OCI-LY7 (cell line): ENCODE results near the gene NCAPG. TPM values are rescaled to one million over a fixed set of nuclear protein-coding genes. Genes with fewer than 3 reads are reported as not detected.
"Not testable (repeated sequence)": the region's sequence is repeated elsewhere in the genome, so short reads cannot be mapped to it uniquely, and the experiment has no call there.

Experiments
- BruUV-seq: library from RNA; stranded (reverse); fragments of 400-500 nt; replicated peaks from 2 replicates; lab custom pipeline; 2021; lab: Mats Ljungman, UMichigan
- CTCF ChIA-PET: fragments of 300-600 bp; sonication (Branson Sonifier 250); formaldehyde crosslinking; loops from one replicate; lab custom pipeline; 2022; ENCODE audit warnings: antibody characterized with exemption; ENCODE audit not compliant: unreplicated experiment; lab: Charles Lee
- POLR2A ChIA-PET: fragments of 300-600 bp; sonication (Branson Sonifier 250); formaldehyde crosslinking; loops from one replicate; lab custom pipeline; 2022; ENCODE audit warnings: antibody characterized with exemption; lab: Charles Lee
- DNase-seq: peaks from one replicate; pipeline ENCODE4 v3.0.0-alpha.2; 2015; ENCODE audit warnings: low spot score
- H2AFZ ChIP-seq: fragments of 200-600 bp; sonication (generic), shearing (Covaris generic); 2 replicates; pipeline ENCODE4 v1.6.1; 2014; ENCODE audit warnings: mild to moderate bottlenecking, antibody characterized with exemption, low read length, moderate library complexity
- H3K27ac ChIP-seq: fragments of 200-600 bp; sonication (generic); 2 replicates; pipeline ENCODE4 v1.5.1; 2014; ENCODE audit warnings: mixed run types, low read depth, mild to moderate bottlenecking, moderate library complexity, low read length, inconsistent platforms; ENCODE audit not compliant: poor library complexity, severe bottlenecking
- H3K36me3 ChIP-seq: fragments of 200-600 bp; sonication (generic); 2 replicates; pipeline ENCODE4 v1.6.1; 2014; ENCODE audit warnings: mild to moderate bottlenecking, antibody characterized with exemption, low read length, moderate library complexity, mixed read lengths; ENCODE audit not compliant: insufficient read depth
- H3K4me1 ChIP-seq: fragments of 200-600 bp; sonication (generic); 2 replicates; pipeline ENCODE4 v1.5.1; 2014; ENCODE audit warnings: mild to moderate bottlenecking, low read length; ENCODE audit not compliant: insufficient read depth, poor library complexity, severe bottlenecking
- H3K4me2 ChIP-seq: fragments of 200-600 bp; sonication (generic); 2 replicates; pipeline ENCODE4 v1.6.1; 2014; ENCODE audit warnings: mild to moderate bottlenecking, low read length
- H3K4me3 ChIP-seq: fragments of 200-600 bp; sonication (generic); 2 replicates; pipeline ENCODE4 v1.5.1; 2014; ENCODE audit warnings: mild to moderate bottlenecking, low read depth, low read length; ENCODE audit not compliant: poor library complexity, severe bottlenecking
- H3K79me2 ChIP-seq: fragments of 200-600 bp; sonication (generic); 2 replicates; pipeline ENCODE4 v1.6.1; 2016; ENCODE audit warnings: low read depth, mild to moderate bottlenecking, low read length, moderate library complexity, mixed read lengths; ENCODE audit not compliant: insufficient read depth
- H3K9me2 ChIP-seq: fragments of 200-600 bp; sonication (generic); 2 replicates; pipeline ENCODE4 v1.6.1; 2016; ENCODE audit warnings: mild to moderate bottlenecking, low read length, mixed read lengths; ENCODE audit not compliant: insufficient read depth
- H3K9me3 ChIP-seq: fragments of 200-600 bp; sonication (generic); 2 replicates; pipeline ENCODE4 v1.6.1; 2014; ENCODE audit warnings: mild to moderate bottlenecking, mixed run types, low read length, mixed read lengths
- H4K20me1 ChIP-seq: fragments of 200-600 bp; sonication (generic); 2 replicates; pipeline ENCODE4 v1.6.1; 2014; ENCODE audit warnings: mild to moderate bottlenecking, antibody characterized with exemption, low read length, moderate library complexity, mixed read lengths; ENCODE audit not compliant: insufficient read depth
- CTCF ChIP-seq: fragments of 200-600 bp; sonication (generic); conservative IDR thresholded peaks from 2 replicates; pipeline ENCODE4 v1.5.1; 2014; ENCODE audit warnings: mild to moderate bottlenecking, antibody characterized with exemption, low read length, moderate library complexity, mixed read lengths
- EZH2phosphoT487 ChIP-seq: fragments of 200-600 bp; sonication (generic); IDR thresholded peaks from 2 replicates; pipeline ENCODE4 v1.6.1; 2018; ENCODE audit warnings: low read depth, borderline replicate concordance, mild to moderate bottlenecking, mixed run types, antibody characterized with exemption, low read length, moderate library complexity, mixed read lengths
- intact Hi-C: fragments of 100-400 bp; cut with micrococcal nuclease; formaldehyde crosslinking; loops from one replicate; pipeline ENCODE4 v1.10.0; 2022; ENCODE audit not compliant: unreplicated experiment
- total RNA-seq, 2 experiments: library from RNA; depleted of rRNA in 1 of 2; stranded (reverse); fragments of >200 nt in 1 of 2; shearing (Covaris generic) in 1 of 2; gene quantifications; 2 replicates each; pipeline ENCODE4 v1.2.3, GENCODE V29; 2014 to 2022

Gene NCAPG
- total RNA-seq, 2 experiments from 2014 or later, result 57.5 to 95.4 TPM

- H4K20me1 ChIP-seq, result no peaks in the 10 kb centered on the region
- intact Hi-C loops, result no loop called here
- TF ChIP-seq CTCF, result no peak
- no peak for TF ChIP-seq EZH2phosphoT487
- no peak overlapping the region for H2AFZ ChIP-seq
- no peak for DNase-seq
- no peak overlapping the region for H3K4me3 ChIP-seq
- BruUV-seq, result no TSS peak
- no peak overlapping the region for H3K4me2 ChIP-seq
- CTCF ChIA-PET, result no interaction called here
- peaks cover 14% of the 10 kb centered on the region for H3K36me3 ChIP-seq
- no peak overlapping the region for H3K27ac ChIP-seq
- no peaks in the 10 kb centered on the region for H3K9me3 ChIP-seq
- no peaks in the 10 kb centered on the region for H3K9me2 ChIP-seq
- POLR2A ChIA-PET, result interaction anchor here (0.7 to 1.7 kb wide), 2 partner anchors 16 to 546 kb away, joined by 3 to 7 read pairs; no protein-coding TSS in a partner anchor
- no peaks in the 10 kb centered on the region for H3K4me1 ChIP-seq
- H3K79me2 ChIP-seq, result no peaks in the 10 kb centered on the region
Observed at GRCh38 chr4:17851959-17852358, 41.2 kb downstream of the NCAPG start.

- H3K4me2 ChIP-seq, result no peak overlapping the region
- H2AFZ ChIP-seq, result no peak overlapping the region
- TF ChIP-seq CTCF, result no peak
- no peak for TF ChIP-seq EZH2phosphoT487
- intact Hi-C loops, result no loop called here
- no peaks in the 10 kb centered on the region for H3K9me2 ChIP-seq
- no peaks in the 10 kb centered on the region for H4K20me1 ChIP-seq
- no peak for DNase-seq
- no peaks in the 10 kb centered on the region for H3K4me1 ChIP-seq
- ChIA-PET POLR2A (no interaction called here), CTCF (no interaction called here)
- no peak overlapping the region for H3K27ac ChIP-seq
- no TSS peak for BruUV-seq
- H3K4me3 ChIP-seq, result no peak overlapping the region
- H3K9me3 ChIP-seq, result no peaks in the 10 kb centered on the region
- H3K36me3 ChIP-seq, result no peaks in the 10 kb centered on the region
- no peaks in the 10 kb centered on the region for H3K79me2 ChIP-seq
Observed at GRCh38 chr4:17854036-17854435, 43.3 kb downstream of the NCAPG start.

GRCh38 chr4:17859793-17860406, 49.1 kb downstream of the NCAPG start:
- H3K36me3 ChIP-seq, result no peaks in the 10 kb centered on the region; the same call in 1 of the 2 replicates
- no TSS peak for BruUV-seq
- no peaks in the 10 kb centered on the region for H3K4me1 ChIP-seq
- H3K79me2 ChIP-seq, result no peaks in the 10 kb centered on the region
- H3K27ac ChIP-seq, result no peak overlapping the region
- no peak overlapping the region for H3K4me2 ChIP-seq
- no peak overlapping the region for H3K4me3 ChIP-seq
- H3K9me3 ChIP-seq, result no peaks in the 10 kb centered on the region
- CTCF ChIA-PET, result no interaction called here
- TF ChIP-seq EZH2phosphoT487 (no peak), CTCF (no peak)
- H3K9me2 ChIP-seq, result no peaks in the 10 kb centered on the region
- no peak overlapping the region for H2AFZ ChIP-seq
- H4K20me1 ChIP-seq, result no peaks in the 10 kb centered on the region
- POLR2A ChIA-PET, result no interaction called here
- DNase-seq, result no peak
- intact Hi-C loops, result no loop called here

- H2AFZ ChIP-seq, H3K36me3 ChIP-seq, H3K9me2 ChIP-seq, H3K4me2 ChIP-seq, H4K20me1 ChIP-seq, DNase-seq, intact Hi-C loops, H3K27ac ChIP-seq, H3K9me3 ChIP-seq, H3K4me3 ChIP-seq, H3K4me1 ChIP-seq, BruUV-seq, H3K79me2 ChIP-seq, CTCF ChIA-PET: not testable (repeated sequence)
- POLR2A ChIA-PET, result interaction anchor here (1.9 kb wide), 1 partner anchor 10 kb away, joined by 6 read pairs; no protein-coding TSS in a partner anchor
Observed at GRCh38 chr4:17861906-17862305, 51.1 kb downstream of the NCAPG start.
